Measurements from ENCODE around the gene CYP2C9. TPM values are rescaled to one million over a fixed set of nuclear protein-coding genes. Genes with fewer than 3 reads are reported as not detected.

Gene CYP2C9
- total RNA-seq, 1 donor from 2014 or later, result not detected

DNA sequence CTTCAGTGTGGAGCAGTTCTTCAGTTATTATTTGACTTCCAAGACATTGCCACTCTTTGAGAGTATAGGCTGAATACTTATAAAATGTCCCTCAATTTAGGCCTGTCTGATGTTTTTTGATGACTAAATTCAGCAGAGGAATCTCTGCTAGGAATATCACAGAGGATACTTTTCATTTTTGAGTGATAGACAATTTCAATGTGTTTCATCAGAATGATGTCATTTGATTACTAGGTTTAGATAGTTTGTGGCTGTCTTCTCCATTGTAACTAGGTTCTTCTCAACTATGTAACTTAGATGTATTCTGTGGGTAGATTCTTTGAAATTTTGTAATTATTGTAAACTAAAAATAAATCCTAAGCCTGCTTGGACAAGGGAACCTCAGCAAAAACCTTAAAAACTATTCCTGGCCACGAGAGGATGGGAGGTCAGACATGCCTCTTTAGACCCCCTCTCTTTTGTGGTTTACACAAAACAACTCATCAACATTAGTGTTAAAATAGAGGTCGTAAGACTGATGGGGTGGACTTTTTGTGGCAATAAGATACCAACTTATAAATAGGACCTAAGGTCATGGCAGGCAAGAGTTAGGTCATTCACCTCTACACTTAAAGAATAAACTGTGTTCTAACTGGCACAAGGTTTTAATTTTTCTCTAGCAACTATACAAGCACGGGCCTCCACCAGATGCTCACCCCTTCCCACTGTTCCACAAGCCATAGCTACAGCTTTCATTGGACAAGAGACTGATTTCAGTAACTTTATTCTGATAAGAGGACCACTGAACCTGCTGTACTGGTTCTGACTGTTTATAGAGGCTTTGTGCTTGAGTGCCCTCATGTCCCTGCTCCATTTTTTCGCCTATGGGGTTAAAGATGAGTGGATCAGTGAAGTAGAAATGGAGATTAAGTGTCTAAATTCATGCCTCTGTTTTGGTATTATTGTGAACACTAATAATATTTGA, 97.2 kb downstream of the CYP2C9 start:
- FAIRE-seq, result no peak
- no peak for DNase-seq (ENCODE audit: low spot score in 2 of 2)

- no peak for DNase-seq (ENCODE audit: low spot score in 2 of 2)
- no peak for FAIRE-seq
Observed at GRCh38 chr10:95039281-95039680, 100.8 kb downstream of the CYP2C9 start.

Small RNA genes within 50 kb of the gene (small RNA-seq; reads per million reads assigned to genes)
- not detected for gene CYP2C60P

Other genes starting within 250 kb of the CYP2C9 start
- gene CYP2C19, start 176.0 kb upstream of the CYP2C9 start, total RNA-seq, result 0.41 TPM
- gene CYP2C8, start 130.8 kb downstream of the CYP2C9 start, total RNA-seq, result 1.2 TPM

All from frontal cortex (tissue), 4 donors.